HEK293T (cell line): ENCODE data around the gene CAPN15.

ENCODE experiments used
- ARNT ChIP-seq: fragments of 450-650 bp; IDR thresholded peaks from 2 replicates; pipeline ENCODE4 v1.6.1; 2017; ENCODE audit warnings: mild to moderate bottlenecking
- BHLHE40 ChIP-seq: fragments of 450-650 bp; IDR thresholded peaks from 2 replicates; pipeline ENCODE4 v1.6.1; 2016; ENCODE audit warnings: mild to moderate bottlenecking, moderate library complexity, borderline replicate concordance
- CTBP1 ChIP-seq: fragments of 450-650 bp; IDR thresholded peaks from 2 replicates; pipeline ENCODE4 v1.6.1; 2016; ENCODE audit warnings: borderline replicate concordance
- FOXA1 ChIP-seq: fragments of 450-650 bp; IDR thresholded peaks from 2 replicates; pipeline ENCODE4 v1.6.1; 2016; ENCODE audit warnings: mild to moderate bottlenecking
- FOXK2 ChIP-seq: fragments of 450-650 bp; IDR thresholded peaks from 2 replicates; pipeline ENCODE4 v1.6.1; 2016; ENCODE audit warnings: mild to moderate bottlenecking
- FOXM1 ChIP-seq: fragments of 450-650 bp; IDR thresholded peaks from 2 replicates; pipeline ENCODE4 v1.6.1; 2017; ENCODE audit warnings: mild to moderate bottlenecking, borderline replicate concordance
- HDGF ChIP-seq: fragments of 450-650 bp; IDR thresholded peaks from 2 replicates; pipeline ENCODE4 v1.6.1; 2017; ENCODE audit warnings: antibody characterized with exemption, borderline replicate concordance
- L3MBTL2 ChIP-seq: fragments of 450-650 bp; conservative IDR thresholded peaks from 2 replicates; pipeline ENCODE4 v1.6.1; 2016; ENCODE audit warnings: mild to moderate bottlenecking
- LEF1 ChIP-seq: fragments of 450-650 bp; IDR thresholded peaks from 2 replicates; pipeline ENCODE4 v1.6.1; 2017; ENCODE audit warnings: mild to moderate bottlenecking, borderline replicate concordance
- NFRKB ChIP-seq: fragments of 450-650 bp; IDR thresholded peaks from 2 replicates; pipeline ENCODE4 v1.6.1; 2016; ENCODE audit warnings: mild to moderate bottlenecking, moderate library complexity
- SP1 ChIP-seq: fragments of 450-650 bp; IDR thresholded peaks from 2 replicates; pipeline ENCODE4 v1.6.1; 2017
- SUZ12 ChIP-seq: fragments of 450-650 bp; IDR thresholded peaks from 2 replicates; pipeline ENCODE4 v1.6.1; 2016; ENCODE audit warnings: mild to moderate bottlenecking
- TF ChIP-seq, protein P1 (sequence below): fragments of 450-650 bp; IDR thresholded peaks from 2 replicates; pipeline ENCODE4 v1.6.1; 2016

DNA sequence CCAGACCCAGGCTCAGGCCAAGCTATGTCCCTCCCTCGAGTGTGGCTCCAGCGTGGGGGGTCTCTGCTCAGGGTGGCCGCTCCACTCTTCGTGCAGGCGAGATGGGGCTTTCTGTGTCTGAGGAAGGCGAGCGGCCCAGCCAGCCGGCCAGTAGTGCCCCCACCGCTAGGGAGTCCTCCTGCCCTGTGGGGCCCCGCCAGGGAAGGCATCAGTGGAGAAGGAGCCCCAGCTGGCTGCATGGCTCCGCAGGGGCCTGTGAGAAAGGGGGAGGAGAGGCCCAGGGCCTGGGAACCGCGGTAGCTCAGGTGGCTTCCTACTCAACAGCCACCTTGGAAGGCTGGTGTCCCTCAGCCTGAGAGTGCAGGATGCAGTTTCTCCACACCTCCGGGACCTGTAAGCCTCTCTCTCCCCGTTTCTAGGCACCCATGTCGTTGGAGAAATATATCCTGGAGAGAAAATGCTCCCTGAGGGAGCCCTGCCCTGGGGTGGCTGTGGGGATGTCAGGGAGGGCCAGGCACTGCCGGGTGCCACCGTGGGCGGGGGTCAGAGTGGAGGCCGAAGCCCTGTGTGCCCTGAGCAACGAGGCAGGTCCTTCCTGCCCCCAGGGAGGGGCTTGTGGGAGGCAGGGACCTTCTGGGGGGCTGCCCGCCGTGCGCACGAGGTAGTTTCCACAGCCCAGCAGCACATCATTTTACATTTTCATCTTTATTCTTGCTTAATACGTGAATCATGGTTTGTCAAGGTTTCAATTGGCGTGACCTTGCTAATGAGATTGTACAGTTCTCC lies 45.5 kb downstream of the CAPN15 start:
- TF ChIP-seq, protein P1, sequence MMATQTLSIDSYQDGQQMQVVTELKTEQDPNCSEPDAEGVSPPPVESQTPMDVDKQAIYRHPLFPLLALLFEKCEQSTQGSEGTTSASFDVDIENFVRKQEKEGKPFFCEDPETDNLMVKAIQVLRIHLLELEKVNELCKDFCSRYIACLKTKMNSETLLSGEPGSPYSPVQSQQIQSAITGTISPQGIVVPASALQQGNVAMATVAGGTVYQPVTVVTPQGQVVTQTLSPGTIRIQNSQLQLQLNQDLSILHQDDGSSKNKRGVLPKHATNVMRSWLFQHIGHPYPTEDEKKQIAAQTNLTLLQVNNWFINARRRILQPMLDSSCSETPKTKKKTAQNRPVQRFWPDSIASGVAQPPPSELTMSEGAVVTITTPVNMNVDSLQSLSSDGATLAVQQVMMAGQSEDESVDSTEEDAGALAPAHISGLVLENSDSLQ: no peak
- TF ChIP-seq FOXM1: no peak
- TF ChIP-seq HDGF: no peak
- TF ChIP-seq BHLHE40: no peak
- no peak for TF ChIP-seq CTBP1
- TF ChIP-seq SUZ12: no peak
- no peak for TF ChIP-seq SP1
- TF ChIP-seq LEF1: no peak
- TF ChIP-seq ARNT: no peak
- TF ChIP-seq FOXK2: no peak
- no peak for TF ChIP-seq NFRKB
- TF ChIP-seq FOXA1: no peak
- no peak for TF ChIP-seq L3MBTL2
